Activated naive CD8-positive, alpha-beta T cell treated with anti-CD3 and anti-CD28 coated beads for 36 hours (primary cell): ENCODE data around the gene DNAH11. TPM values are rescaled to one million over a fixed set of nuclear protein-coding genes. Genes with fewer than 3 reads are reported as not detected.

Experiments
- total RNA-seq, 2 experiments: library from RNA; stranded (reverse); gene quantifications; one replicate each; pipeline ENCODE4 v1.2.3, GENCODE V29; 2021

The DNAH11 gene
- total RNA-seq, 2 experiments from 2014 or later: 0.02 TPM; not detected in 1

Other genes with a start within 250 kb of the DNAH11 start
- gene SP4, start 115.0 kb upstream of the DNAH11 start, total RNA-seq: 10 to 100 TPM; 17.6 to 18.0 TPM